Measurements from ENCODE around the gene TBX20.

The TBX20 gene

GRCh38 chr7:35253710-35254495 is at the start of gene TBX20:
Gene TBX20, minus strand, starts transcription at chr7:35254100. Its CDS starts 480 bp downstream, at chr7:35253620.
- in situ Hi-C loops (cut with MboI; ENCODE audit: low sequenced_read_pairs), result no loop called here

GRCh38 chr7:35289376-35289775 is 35.5 kb upstream of the TBX20 start:
- in situ Hi-C loops (cut with MboI; ENCODE audit: low sequenced_read_pairs), result no loop called here

- in situ Hi-C loops (cut with MboI; ENCODE audit: low sequenced_read_pairs), result no loop called here
Observed at GRCh38 chr7:35286986-35287385, 33.1 kb upstream of the TBX20 start.

- in situ Hi-C loops (cut with MboI; ENCODE audit: low sequenced_read_pairs), result no loop called here
Observed at GRCh38 chr7:35286422-35286821, 32.5 kb upstream of the TBX20 start.

GRCh38 chr7:35285799-35286198 is 31.9 kb upstream of the TBX20 start:
- in situ Hi-C loops (cut with MboI; ENCODE audit: low sequenced_read_pairs), result no loop called here

- in situ Hi-C loops (cut with MboI; ENCODE audit: low sequenced_read_pairs), result no loop called here
Observed at GRCh38 chr7:35280902-35281301, 27.0 kb upstream of the TBX20 start.

GRCh38 chr7:35277359-35277758 is 23.5 kb upstream of the TBX20 start:
- in situ Hi-C loops (cut with MboI; ENCODE audit: low sequenced_read_pairs), result no loop called here

- in situ Hi-C loops (cut with MboI; ENCODE audit: low sequenced_read_pairs), result no loop called here
Observed at GRCh38 chr7:35272246-35272645, 18.3 kb upstream of the TBX20 start.

- in situ Hi-C loops (cut with MboI; ENCODE audit: low sequenced_read_pairs), result no loop called here
Observed at GRCh38 chr7:35268953-35269352, 15.1 kb upstream of the TBX20 start.

GRCh38 chr7:35267411-35267810 is 13.5 kb upstream of the TBX20 start:
- in situ Hi-C loops (cut with MboI; ENCODE audit: low sequenced_read_pairs), result no loop called here

- in situ Hi-C loops (cut with MboI; ENCODE audit: low sequenced_read_pairs), result no loop called here
Observed at GRCh38 chr7:35263396-35263795, 9.5 kb upstream of the TBX20 start.

GRCh38 chr7:35261476-35262285 is 7.8 kb upstream of the TBX20 start:
- in situ Hi-C loops (cut with MboI; ENCODE audit: low sequenced_read_pairs), result no loop called here

GRCh38 chr7:35261041-35261440 is 7.1 kb upstream of the TBX20 start:
- in situ Hi-C loops (cut with MboI; ENCODE audit: low sequenced_read_pairs), result no loop called here

GRCh38 chr7:35260246-35260645 is 6.3 kb upstream of the TBX20 start:
- in situ Hi-C loops (cut with MboI; ENCODE audit: low sequenced_read_pairs), result no loop called here

- in situ Hi-C loops (cut with MboI; ENCODE audit: low sequenced_read_pairs), result no loop called here
Observed at GRCh38 chr7:35259523-35259908, 5.6 kb upstream of the TBX20 start.

- in situ Hi-C loops (cut with MboI; ENCODE audit: low sequenced_read_pairs), result no loop called here
Observed at GRCh38 chr7:35258868-35259522, 5.1 kb upstream of the TBX20 start.

- in situ Hi-C loops (cut with MboI; ENCODE audit: low sequenced_read_pairs), result no loop called here
Observed at GRCh38 chr7:35258125-35258867, 4.4 kb upstream of the TBX20 start.

GRCh38 chr7:35257251-35258124 is 3.6 kb upstream of the TBX20 start:
- in situ Hi-C loops (cut with MboI; ENCODE audit: low sequenced_read_pairs), result no loop called here

- in situ Hi-C loops (cut with MboI; ENCODE audit: low sequenced_read_pairs), result no loop called here
Observed at GRCh38 chr7:35256256-35257175, 2.6 kb upstream of the TBX20 start.

All from HL-60/S4 treated with retinoic acid at 250 ng/mL for 4 days and 3 days (cell line).